Urothelium cell line (cell line): ENCODE results near the gene MOV10L1.
"Not testable (repeated sequence)": the region's sequence is repeated elsewhere in the genome, so short reads cannot be mapped to it uniquely, and the experiment has no call there.

ENCODE experiments used
- DNase-seq: peaks from one replicate; pipeline ENCODE4 v3.0.0; 2011; ENCODE audit warnings: low spot score, mixed read lengths
- FAIRE-seq: peaks from 2 replicates; lab custom pipeline; 2011; peaks lifted over from hg19 to GRCh38; lab: Jason Lieb, UNC

MOV10L1 gene

DNA sequence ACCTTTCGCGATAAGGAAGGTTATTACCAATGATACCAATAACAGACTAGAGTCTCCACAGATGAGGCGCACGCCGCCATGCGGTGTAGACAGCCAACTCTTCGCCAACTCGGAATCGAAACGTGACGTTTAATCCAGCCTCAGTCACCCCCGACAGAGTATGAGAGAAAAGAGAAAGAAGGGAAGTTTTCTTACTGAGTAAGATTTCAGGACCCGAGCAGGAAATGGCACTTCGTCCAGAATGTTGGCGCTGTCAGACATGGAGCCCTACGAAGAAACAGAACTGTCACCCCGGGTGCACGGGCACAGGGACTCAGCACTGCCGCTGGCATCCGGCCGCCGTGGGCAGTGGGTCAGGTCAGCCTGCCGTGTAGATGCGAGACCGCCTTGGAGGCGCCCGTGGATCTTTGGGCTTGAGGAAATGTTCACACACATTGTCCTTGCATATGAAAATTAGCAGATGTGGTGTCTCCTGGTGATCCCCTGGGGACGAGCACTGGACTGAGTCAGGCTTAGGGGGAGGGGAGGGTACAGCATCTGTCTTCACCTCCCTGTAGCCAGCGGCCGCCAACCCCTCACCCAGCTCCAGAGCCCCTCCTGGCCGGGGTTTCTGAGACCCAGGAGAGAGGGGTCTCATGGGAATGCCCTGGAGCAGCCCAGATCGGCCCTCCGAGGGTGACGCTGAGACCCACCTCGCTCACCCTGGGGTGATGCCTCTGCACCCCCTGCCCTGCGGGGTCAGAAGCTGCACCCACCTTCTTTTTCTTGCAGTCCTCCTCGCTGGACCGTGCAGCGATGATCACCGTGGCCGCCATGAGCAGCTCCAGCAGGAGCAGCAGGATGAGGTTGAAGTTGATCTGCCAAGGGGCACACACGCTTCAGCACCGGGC lies 12.9 kb upstream of the MOV10L1 start:
- DNase-seq (no peak), FAIRE-seq (peak; percentile 74)

DNA sequence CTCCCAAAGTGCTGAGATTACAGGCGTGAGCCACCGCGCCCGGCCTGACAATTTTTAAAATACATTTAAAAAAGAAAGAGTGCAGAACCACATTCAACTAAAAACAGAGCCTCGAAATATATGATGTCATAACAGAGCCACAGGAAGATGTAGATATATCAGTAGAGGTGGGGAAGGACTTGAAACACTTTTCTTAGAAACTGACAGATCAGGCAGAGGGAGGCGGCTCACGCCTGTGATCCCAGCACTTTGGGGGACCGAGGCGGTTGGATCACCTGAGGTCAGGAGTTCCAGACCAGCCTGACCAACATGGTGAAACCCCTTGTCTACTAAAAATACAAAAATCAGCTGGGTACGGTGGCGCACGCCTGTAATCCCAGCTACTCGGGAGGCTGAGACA lies 11.6 kb upstream of the MOV10L1 start:
- no peak for DNase-seq
- no peak for FAIRE-seq

- FAIRE-seq (no peak), DNase-seq (no peak)
Measured at GRCh38 chr22:50078761-50079160, 11.0 kb upstream of the MOV10L1 start.

GRCh38 chr22:50080077-50080465 lies 9.7 kb upstream of the MOV10L1 start:
- no peak for DNase-seq
- no peak for FAIRE-seq

DNA sequence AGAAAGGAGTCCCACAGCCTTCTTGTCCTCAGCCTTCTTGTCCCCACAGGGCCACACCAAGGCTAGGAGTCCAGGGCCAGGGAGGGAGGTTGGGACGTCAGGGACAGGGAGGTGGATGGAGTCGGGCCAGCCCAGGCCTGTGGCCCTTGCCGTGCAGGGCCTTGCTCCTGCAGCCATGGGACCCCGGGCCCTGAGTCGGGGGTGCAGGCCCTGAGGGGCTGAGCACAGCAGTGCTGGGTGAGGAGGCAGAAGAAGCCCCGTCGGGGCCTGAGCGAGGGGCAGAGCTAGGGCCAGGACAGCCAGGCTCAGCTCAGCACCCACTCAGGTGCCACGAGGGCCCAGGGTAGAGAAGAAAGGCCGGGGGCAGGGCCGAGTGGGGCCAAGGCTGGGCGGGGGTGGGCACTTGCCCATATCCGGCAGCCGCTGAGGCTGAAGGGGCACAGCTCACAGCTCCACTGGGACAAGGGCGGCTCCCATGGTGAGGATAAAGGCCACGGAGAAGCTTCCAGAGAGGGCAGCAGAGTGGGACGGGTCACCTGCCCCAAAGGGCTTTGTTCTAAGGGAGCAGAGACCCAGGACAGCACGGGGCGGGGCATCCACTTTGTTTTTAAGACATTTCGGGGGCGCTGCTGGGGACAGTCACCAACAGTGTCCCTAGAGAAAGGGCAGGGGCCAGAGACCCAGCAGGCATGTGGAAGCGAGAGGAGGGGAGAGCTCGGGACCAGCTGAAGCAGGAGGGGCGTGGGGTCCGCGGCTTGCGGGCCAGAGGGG lies 8.2 kb upstream of the MOV10L1 start:
- FAIRE-seq (no peak), DNase-seq (no peak)

DNA sequence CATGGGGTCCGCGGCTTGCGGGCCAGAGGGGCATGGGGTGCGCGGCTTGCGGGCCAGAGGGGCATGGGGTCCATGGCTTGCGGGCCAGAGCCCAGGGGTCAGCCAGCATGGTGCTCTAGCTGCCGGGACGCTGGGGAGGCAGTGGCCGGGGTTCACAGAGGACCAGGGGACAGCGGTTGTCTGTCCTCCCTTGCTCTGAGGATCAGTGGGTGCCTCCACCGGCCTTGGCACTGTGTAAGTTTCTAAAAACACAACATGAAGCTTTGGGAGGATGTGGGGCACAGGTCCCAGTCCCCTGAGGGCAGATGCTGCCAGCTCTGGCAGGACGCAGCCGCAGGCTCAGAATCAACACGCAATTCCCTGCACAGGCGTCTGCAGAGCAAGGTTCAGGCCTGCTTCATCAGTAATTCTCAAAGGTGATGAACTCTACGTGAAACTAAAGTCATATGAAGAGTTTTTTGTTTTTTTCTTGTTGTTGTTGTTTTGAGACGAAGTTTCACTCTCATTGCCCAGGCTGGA lies 7.5 kb upstream of the MOV10L1 start:
- FAIRE-seq (no peak), DNase-seq (no peak)

DNA sequence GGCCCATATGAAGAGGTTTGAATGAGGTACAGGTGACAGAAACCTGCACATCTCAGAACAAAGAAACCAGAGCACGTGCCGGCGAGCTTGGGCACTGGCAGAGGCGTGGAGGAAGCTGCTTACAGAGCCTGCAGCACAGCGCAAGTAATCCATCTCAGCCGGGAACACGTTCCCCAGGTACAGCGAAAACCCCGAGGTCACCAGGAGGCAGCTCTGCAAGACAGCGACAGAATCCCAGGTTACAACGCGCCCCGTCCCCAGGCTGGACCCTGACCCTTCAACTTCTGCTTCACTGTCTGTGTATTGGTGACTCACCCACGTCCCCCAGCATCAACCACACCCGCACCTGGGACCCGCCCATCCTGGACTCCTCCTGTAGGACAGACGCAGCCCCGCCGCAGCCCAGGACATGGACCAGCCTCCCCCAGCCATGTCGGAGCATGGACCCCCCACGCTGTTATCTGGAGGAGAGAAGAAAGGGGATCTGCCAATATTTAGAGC lies 6.8 kb upstream of the MOV10L1 start:
- no peak for DNase-seq
- FAIRE-seq: peak; percentile 20

DNA sequence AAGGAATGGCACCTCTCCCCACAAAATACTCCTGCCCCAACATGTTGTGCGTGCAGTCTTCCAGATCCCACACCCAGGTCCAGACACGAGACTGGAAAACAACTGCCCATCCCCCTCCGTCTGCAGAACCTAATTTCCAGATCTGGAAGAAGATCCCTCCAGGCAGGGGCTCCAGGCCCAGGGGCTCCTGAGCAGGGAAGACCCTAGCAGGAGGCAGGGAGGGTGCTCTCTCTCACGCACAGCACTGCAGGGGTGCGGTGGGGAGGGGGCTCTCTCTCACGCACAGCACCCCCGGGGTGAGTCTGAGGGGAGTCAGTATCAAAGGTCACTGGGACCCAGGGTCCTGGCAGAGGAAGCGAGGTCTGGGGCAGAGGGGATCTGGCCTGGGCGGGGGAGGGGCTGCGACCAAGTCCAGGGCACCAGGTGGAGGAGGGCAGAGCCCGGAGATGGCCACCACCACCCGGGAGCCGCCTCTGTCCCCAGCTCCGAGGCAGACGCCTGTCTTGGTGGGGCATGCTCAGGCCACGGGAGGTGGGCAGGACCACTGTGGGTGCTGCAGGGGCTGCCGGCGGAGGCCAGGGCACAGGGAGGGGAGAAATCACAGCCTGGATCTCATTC lies 6.2 kb upstream of the MOV10L1 start:
- no peak for FAIRE-seq
- no peak for DNase-seq

DNA sequence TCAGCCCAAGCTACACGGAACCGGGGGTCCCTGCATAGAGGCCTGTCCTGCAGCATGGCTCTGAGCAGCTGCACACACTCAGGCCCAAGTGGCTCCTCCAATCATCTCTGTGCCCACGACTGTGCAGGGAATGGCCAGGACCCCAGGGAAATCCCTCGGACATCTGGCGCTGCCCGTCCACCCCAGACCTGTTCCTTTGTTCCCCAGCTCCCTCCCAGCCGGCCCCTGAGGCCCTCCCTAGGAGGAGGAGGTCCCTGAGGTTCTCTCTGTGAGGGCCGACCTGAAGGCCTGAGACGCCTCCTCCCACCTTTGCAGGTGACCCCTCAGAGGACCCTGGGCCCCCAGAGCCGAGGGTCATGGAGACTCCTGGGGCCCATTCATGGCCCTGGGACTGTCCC lies 5.7 kb upstream of the MOV10L1 start:
- DNase-seq (no peak), FAIRE-seq (no peak)

DNA sequence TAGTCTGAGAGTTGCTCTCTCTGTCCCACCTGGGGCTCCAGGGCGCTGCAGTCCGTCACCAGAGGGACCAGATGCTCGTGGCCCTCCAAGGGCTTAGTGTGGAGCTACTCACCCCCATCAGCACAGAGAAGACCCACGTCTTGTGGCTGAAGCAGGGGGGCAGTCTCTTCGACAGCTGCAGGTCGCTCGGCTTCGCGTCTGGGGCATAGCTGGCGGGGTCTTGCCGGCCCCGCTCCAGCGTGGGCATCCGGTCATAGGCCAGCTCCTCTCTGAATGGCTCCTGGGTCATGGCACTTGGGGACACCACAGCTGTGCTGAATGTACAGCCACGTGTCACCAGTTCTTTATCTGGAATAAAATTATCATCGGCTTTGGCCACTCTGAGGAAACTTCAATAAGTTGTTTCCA lies 5.2 kb upstream of the MOV10L1 start:
- FAIRE-seq (no peak), DNase-seq (no peak)

GRCh38 chr22:50085211-50085972 lies 4.4 kb upstream of the MOV10L1 start, which contains the start of gene MLC1:
MLC1 (minus strand) TSS chr22:50085426; CDS start chr22:50084902, 524 bp downstream.
- DNase-seq (peak; percentile 21), FAIRE-seq (peak; percentile 59)

- no peak for FAIRE-seq
- no peak for DNase-seq
Measured at GRCh38 chr22:50086526-50086925, 3.3 kb upstream of the MOV10L1 start.

DNA sequence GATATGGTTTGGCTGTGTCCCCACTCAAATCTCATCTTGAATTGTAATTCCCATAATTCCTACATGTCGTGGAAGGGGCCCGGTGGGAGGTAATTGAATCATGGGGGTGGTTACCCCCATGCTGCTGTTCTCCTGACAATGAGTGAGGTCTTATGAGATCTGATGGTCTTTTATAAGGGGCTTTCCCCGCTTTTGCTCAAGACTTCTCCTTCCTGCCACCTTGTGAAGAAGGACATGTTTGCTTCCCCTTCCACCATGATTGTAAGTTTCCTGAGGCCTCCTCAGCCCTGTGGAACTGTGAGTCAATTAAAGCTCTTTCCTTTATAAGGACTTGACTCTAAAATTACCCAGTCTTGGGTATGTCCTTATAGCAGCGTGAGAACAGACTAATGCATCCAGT lies 2.8 kb upstream of the MOV10L1 start:
- FAIRE-seq, DNase-seq: not testable (repeated sequence)

DNA sequence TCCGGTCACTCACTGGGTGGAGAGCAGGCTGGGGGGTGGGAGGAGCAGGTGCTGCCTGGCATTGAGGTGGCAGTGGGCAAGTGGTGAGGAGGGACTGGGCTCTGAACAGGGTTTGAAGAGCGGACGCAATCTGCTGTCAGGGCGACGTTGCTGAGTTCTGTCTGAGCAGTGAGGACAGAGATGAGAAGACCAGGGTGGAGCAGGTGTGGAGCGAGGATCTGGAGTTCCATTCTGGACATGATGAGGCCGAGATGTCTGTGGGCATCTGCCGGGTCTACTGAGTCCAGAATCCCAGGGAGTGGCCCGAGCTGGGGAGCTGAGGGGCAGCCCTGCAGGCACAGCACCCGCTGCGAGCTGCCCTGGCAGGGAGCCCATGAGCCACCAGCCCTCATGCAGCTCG lies 2.2 kb upstream of the MOV10L1 start:
- DNase-seq (peak; percentile 2), FAIRE-seq (no peak)

- no peak for DNase-seq
- no peak for FAIRE-seq
Measured at GRCh38 chr22:50088096-50088495, 1.7 kb upstream of the MOV10L1 start.

- peak; percentile 2 for DNase-seq
- no peak for FAIRE-seq
Measured at GRCh38 chr22:50089231-50089630, 575 bp upstream of the MOV10L1 start.

GRCh38 chr22:50090412-50090714 lies 557 bp downstream of the MOV10L1 start:
- FAIRE-seq (no peak), DNase-seq (no peak)

GRCh38 chr22:50091092-50091768 lies 1.4 kb downstream of the MOV10L1 start:
- DNase-seq (no peak), FAIRE-seq (no peak)

GRCh38 chr22:50092342-50092741 lies 2.5 kb downstream of the MOV10L1 start:
- FAIRE-seq: no peak

DNA sequence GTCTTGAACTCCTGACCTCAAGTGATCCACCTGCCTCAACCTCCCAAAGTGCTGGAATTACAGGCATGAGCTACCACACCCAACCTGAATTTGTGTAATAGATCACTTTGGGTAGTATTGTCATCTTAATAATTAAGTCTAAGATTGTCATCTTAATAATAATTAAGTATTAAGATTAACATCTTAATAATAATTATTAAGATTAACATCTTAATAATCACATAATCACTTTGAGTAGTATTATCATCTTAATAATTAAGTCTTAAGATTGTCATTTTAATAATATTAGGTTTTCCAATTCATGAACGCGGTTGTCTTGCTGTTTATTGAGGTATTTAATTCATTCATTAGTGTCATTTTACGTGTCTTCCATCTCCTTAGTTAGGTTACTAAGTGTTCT lies 8.2 kb downstream of the MOV10L1 start:
- no peak for FAIRE-seq
- no peak for DNase-seq

More at GRCh38 chr22:50092342-50092741, 2.5 kb downstream of the MOV10L1 start:
- DNase-seq: no peak
